Renal cortical epithelial cell (primary cell): Measurements from ENCODE around the gene C20orf202. TPM values are rescaled to one million over a fixed set of nuclear protein-coding genes. Genes with fewer than 3 reads are reported as not detected.
A peak's percentile ranks its signal among the peaks of the same experiment; 100 is the strongest.

Source experiments
- DNase-seq: peaks from one replicate; pipeline ENCODE4 v3.0.0-alpha.2; 2011; ENCODE audit warnings: low read depth
- total RNA-seq: library from RNA; depleted of rRNA; stranded (reverse); fragments of >200 nt; gene quantifications from 2 replicates; pipeline ENCODE4 v1.2.3, GENCODE V29; 2014

C20orf202 gene
- total RNA-seq, 1 donor from 2014 or later = 0.10 TPM

GRCh38 chr20:1184638-1185315 lies 18.5 kb upstream of the C20orf202 start, which contains the start of gene TMEM74B:
Gene TMEM74B, minus strand, starts transcription at chr20:1184981. Its CDS starts 1,180 bp downstream, at chr20:1183801.
- DNase-seq = no peak

GRCh38 chr20:1185316-1185741 lies 17.9 kb upstream of the C20orf202 start:
- DNase-seq = no peak

GRCh38 chr20:1185790-1186334 lies 17.4 kb upstream of the C20orf202 start:
- DNase-seq = peak; percentile 5

- no peak for DNase-seq
Measured at GRCh38 chr20:1186367-1186991, 16.8 kb upstream of the C20orf202 start.

DNA sequence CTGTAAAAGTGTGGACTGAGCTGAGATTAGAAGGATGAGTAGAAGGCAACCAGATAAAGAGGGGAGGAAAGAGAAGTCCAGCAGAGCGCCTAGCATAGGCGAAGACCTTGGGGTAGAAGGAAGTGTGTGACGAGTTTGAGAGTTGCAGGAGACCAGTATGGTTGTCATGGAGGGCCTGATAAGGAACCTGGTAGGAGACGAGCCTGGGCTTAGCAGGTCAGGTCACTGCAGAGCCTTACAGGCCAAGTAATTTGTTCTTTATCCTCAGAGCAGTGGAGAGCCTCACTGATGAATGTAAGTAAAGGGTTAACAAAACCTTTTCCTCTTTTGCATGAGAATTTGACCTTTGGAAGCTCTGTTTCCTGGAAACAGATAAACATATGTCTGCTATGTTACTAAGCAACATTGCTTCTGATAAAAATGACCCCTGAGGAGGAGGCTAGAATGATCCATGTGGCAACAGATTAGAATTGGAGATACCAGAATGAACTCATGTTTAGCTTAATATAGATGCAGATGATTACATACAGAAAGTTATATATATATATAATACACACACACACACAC lies 15.6 kb upstream of the C20orf202 start:
- peak; percentile 10 for DNase-seq

- no peak for DNase-seq
Measured at GRCh38 chr20:1188347-1188746, 14.9 kb upstream of the C20orf202 start.

DNA sequence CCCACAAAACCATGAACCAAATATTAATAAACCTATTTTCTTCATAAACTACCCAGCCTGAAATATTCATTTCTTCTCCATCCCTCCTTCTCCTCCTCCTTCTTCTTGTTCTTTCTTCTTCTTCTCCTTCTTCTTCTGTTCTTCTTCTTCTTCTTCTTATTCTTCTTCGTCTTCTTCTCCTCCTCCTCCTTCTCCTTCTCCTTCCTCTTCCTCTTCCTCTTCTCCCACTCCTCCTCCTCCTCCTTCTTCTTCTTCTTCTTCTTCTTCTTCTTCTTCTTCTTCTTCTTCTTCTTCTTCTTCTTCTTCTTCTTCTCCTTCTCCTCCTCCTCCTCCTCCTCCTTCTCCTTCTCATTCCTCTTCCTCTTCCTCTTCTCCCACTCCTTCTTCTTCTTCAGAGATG lies 13.4 kb upstream of the C20orf202 start:
- no peak for DNase-seq

DNA sequence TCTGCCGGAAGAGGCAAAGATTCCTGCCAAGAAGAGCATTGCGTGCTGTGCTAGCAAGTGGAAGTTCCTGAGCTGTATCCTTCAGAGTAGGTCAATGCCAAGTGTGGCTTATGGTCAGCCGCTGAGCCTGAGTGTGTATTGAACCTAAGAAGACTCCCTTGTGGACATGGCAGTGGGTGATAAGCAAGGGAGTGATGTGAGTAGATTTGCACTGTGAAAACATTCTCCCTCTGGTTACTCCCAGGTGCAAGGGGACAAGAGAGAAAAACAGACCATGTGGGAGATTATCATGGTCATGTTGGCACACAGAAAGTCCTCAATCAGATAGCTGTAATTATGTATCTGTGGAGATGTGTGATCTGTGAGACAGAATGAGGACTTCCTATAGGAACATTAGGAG lies 12.4 kb upstream of the C20orf202 start:
- DNase-seq = no peak

- DNase-seq = no peak
Measured at GRCh38 chr20:1191299-1191698, 12.0 kb upstream of the C20orf202 start.

DNA sequence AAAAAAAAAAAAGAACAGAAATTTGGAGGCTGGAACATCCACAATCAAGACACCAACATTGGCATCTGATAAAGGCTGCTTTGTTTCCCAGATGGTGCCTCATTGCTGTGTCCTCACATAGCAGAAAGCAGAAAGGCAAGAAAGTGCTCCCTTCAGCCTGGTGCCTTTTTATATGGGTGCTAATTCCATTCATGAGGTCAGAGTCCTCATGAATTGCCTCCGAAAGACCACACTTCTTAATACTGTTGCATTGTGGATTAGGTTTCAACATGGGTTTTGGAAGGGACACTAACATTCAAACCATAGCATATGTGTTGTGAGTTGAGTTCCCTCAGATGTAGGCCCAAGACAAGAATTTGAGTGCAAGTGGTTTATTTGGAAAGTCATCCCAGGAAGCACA lies 8.0 kb upstream of the C20orf202 start:
- no peak for DNase-seq

DNA sequence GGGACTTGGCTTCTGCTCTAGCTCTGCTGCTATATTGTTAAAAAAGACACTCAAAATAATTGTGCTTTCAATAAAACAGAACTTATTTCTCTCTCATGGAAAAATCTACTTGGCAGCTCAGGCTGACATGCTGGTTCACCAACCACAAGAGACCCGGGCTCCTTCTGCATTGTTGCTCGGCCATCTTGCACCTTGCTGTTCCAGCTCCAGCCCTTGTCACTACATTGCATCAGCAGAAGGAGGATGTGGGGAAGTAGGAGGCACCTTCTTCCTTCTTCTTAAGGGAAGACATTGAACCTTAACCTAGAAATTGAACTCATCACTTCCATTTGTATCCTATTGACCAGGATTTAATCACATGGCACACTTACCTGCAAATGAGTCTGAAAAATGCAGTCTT lies 6.6 kb upstream of the C20orf202 start:
- DNase-seq = no peak

- DNase-seq = no peak
Measured at GRCh38 chr20:1197801-1198200, 5.5 kb upstream of the C20orf202 start.

DNA sequence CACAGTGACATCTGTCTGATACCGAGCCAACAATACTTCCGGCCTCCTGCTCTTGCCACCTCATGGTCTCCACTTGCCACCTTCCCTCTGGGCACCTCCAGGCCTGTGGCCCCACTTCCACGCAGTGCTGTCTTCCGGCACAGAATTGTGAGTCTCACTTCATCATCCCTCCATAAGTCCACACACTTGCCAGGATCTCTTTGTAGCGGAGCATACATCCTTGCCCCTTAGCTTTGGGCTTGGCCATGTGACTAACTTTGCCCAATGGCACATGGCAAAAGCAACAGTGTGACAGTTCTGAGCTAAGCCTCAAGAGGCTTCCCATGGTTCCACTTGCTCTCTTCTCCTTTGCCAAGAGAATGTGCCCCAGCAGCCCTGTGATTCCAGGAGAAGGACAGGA lies 4.5 kb upstream of the C20orf202 start:
- DNase-seq = no peak

DNA sequence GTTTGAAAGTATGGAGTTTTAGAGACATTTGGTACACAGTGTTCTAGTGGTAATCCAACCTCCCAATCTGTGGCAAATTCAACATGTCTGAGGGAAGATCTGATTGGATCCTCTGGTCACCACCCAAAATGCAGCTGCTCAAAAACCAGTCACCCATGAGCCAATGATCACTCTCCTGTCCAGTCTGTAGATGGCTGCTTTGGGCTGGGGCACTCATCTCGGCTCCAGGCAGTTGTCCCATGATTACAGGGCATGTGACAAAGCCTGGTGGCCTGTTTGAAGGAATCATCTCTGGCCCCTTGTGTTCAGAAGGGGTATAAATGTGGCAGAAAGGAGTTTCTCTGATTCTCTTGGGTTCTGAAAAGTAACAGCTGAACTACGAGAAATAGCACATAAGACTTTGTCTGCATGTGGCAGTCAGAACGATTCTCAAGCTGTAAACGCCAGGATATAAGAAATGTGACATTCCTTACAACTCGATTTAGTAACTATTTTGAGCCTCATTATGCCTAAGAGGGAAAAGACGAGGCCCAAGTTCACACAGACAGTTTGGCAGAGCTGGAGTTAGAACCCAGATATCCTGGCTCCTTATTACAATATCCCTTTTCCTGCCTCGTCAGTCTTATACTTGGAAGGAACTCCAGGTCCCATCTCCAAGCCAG lies 3.9 kb upstream of the C20orf202 start:
- DNase-seq = no peak

DNA sequence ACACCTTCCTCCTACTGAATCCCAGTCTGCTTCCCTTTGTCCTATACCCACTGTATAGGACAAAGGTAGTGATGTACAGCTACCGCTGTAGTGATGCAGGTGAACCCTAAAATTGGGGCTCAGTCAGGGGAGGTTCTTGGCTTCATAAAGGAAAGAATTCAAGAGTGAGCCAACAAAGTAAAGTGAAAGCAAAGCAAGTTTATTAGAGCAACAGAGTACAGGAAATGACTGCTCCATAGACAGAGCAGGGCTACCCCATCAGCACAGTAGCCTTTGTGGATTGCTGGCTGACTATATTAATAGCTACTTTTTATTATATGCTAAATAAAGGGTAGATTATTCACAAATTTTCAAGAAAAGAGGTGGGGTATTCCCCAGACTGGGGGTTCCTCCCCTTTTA lies 3.3 kb upstream of the C20orf202 start:
- no peak for DNase-seq

GRCh38 chr20:1203630-1204029 lies 376 bp downstream of the C20orf202 start:
- DNase-seq = no peak

- no peak for DNase-seq
Measured at GRCh38 chr20:1204113-1204512, 859 bp downstream of the C20orf202 start.

DNA sequence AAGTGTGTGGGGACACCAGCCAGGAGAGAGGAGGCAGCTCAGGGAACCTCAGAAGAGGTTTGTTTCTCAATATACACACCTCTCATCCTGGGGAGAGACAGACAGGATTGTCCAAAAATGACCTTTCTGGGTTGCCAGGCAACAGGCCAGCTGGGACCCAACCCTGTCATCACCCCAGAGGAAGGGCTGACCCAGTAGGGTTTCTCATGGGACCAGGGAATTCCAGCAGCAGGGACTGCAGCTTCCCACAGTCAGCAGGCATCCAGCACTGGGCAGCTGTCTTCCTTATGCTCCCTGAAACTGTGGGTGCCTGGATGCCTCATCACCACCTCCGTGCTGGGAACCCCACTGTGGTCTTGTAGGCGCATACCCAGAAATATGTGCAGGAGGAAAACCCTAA lies 1.3 kb downstream of the C20orf202 start:
- DNase-seq = no peak

DNA sequence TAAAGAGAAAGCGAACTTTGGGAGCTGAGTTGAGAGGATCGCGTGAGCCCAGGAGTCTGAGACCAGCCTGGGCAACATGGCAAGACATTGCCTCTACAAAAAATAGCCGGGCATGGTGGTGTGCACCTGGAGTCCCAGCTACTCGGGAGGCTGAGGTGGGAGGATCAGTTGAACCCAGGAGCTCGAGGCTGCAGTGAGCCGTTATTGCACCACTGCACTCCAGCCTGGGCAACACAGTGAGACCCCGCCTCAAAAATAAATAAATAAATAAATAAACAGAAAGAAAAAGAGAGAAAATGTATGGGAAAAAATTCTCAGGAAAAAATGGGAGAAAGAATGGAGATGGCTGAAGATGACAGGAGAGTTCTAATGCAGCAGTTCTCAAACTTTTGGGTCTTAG lies 2.5 kb downstream of the C20orf202 start:
- DNase-seq = no peak

- no peak for DNase-seq
Measured at GRCh38 chr20:1206366-1207148, 3.3 kb downstream of the C20orf202 start.

DNA sequence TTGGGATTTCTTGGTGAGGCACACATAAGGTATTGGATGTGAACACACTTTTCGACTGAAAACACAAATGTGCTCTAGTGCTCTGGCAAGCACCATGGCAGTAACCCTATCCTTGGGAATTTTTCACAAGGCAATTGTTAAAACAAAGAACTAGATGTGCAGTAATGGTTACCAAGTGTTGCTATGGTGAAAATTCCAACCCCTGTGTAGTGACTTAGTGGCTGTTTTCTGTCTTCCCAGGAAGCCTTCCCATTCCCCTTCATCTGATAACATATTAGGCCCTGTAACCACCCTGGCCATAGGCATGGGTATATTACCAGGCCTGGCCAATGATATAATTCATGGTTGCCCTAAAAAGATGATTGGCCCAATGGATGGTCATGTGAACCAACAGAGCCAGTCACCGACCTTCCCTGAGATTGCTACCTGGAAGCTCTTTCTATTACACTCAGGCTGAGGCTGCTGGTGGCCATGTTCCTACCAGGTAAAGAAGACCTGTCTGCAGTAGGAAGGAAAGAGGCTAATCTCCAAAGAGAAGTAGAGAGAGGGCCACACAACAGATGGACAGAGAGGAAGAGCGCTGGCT lies 4.1 kb downstream of the C20orf202 start:
- DNase-seq = no peak
